ENCODE measurements around the gene HNRNPCL1.
"Not testable (repeated sequence)": the region's sequence is repeated elsewhere in the genome, so short reads cannot be mapped to it uniquely, and the experiment has no call there.

- not testable (repeated sequence) for TF ChIP-seq EZH2phosphoT487 (IDR thresholded peaks at IDR 0.05; ENCODE audit: insufficient read depth, low read depth); EZH2 (IDR thresholded peaks at IDR 0.05; ENCODE audit: insufficient read depth, poor library complexity, severe bottlenecking)
Observed at GRCh38 chr1:12819061-12819460, 29.5 kb downstream of the HNRNPCL1 start.

Data from GM23248 (cell line).